WTC11 (cell line): ENCODE data around the gene TMC1. TPM values are rescaled to one million over a fixed set of nuclear protein-coding genes. Genes with fewer than 3 reads are reported as not detected.

ENCODE experiments used
- ATAC-seq: fragments of 200-7000 bp; cut with Tn5 transposase; 2 replicates; pipeline ENCODE4 v1.10.0; 2021; ENCODE audit warnings: mild to moderate bottlenecking, moderate library complexity
- CTCF ChIA-PET: fragments of 300-600 bp; sonication (Branson Sonifier 250); formaldehyde crosslinking; loops from one replicate; lab custom pipeline; 2021; ENCODE audit warnings: antibody characterized with exemption; lab: Charles Lee
- POLR2A ChIA-PET: fragments of 350-600 bp; sonication (Branson Sonifier 250); formaldehyde crosslinking; loops from one replicate; lab custom pipeline; 2021; ENCODE audit warnings: antibody characterized with exemption; lab: Charles Lee
- DNase-seq: peaks from one replicate; pipeline ENCODE4 v3.0.0; 2021; ENCODE audit warnings: low spot score
- H3K27ac Mint-ChIP-seq: 2 replicates; pipeline ENCODE4 v1.8.0; 2021; ENCODE audit warnings: mixed read lengths
- H3K27me3 Mint-ChIP-seq: 2 replicates; pipeline ENCODE4 v1.8.0; 2021; ENCODE audit warnings: low read depth, mild to moderate bottlenecking, moderate library complexity, mixed read lengths
- H3K36me3 Mint-ChIP-seq: 2 replicates; pipeline ENCODE4 v1.8.0; 2021; ENCODE audit warnings: mixed read lengths
- H3K4me1 Mint-ChIP-seq: 2 replicates; pipeline ENCODE4 v1.8.0; 2022; ENCODE audit warnings: mixed read lengths
- H3K4me3 Mint-ChIP-seq: 2 replicates; pipeline ENCODE4 v1.8.0; 2021; ENCODE audit warnings: mild to moderate bottlenecking, moderate library complexity, mixed read lengths
- H3K9me3 Mint-ChIP-seq: 2 replicates; pipeline ENCODE4 v1.8.0; 2021; ENCODE audit warnings: mixed read lengths
- ELF4 ChIP-seq: sonication (generic); formaldehyde crosslinking; IDR thresholded peaks from 2 replicates; pipeline ENCODE4 v1.8.1; 2022; ENCODE audit warnings: low read depth, mild to moderate bottlenecking, moderate library complexity, missing genetic modification reagents
- FOXJ3 ChIP-seq: sonication (generic); formaldehyde crosslinking; IDR thresholded peaks from 2 replicates; pipeline ENCODE4 v1.9.0; 2021; ENCODE audit warnings: missing genetic modification reagents, mild to moderate bottlenecking, borderline replicate concordance
- RELA ChIP-seq: sonication (generic); formaldehyde crosslinking; IDR thresholded peaks from 2 replicates; pipeline ENCODE4 v1.8.1; 2022; ENCODE audit warnings: missing genetic modification reagents, mild to moderate bottlenecking, borderline replicate concordance
- SMAD3 ChIP-seq: sonication (generic); formaldehyde crosslinking; IDR thresholded peaks from 2 replicates; pipeline ENCODE4 v1.8.0; 2022; ENCODE audit warnings: missing genetic modification reagents, mild to moderate bottlenecking, borderline replicate concordance
- SOX15 ChIP-seq: fragments of 250-450 bp; sonication (Bioruptor Pico); IDR thresholded peaks from 2 replicates; pipeline ENCODE4 v1.9.0; 2021; ENCODE audit warnings: mild to moderate bottlenecking
- TEAD1 ChIP-seq: sonication (generic); formaldehyde crosslinking; IDR thresholded peaks from 2 replicates; pipeline ENCODE4 v1.8.0; 2022; ENCODE audit warnings: mild to moderate bottlenecking, missing genetic modification reagents
- ZNF317 ChIP-seq: sonication (generic); formaldehyde crosslinking; IDR thresholded peaks from 2 replicates; pipeline ENCODE4 v1.8.1; 2023; ENCODE audit warnings: low read depth, mild to moderate bottlenecking, moderate library complexity, missing genetic modification reagents, borderline replicate concordance
- total RNA-seq: library from RNA; stranded (reverse); gene quantifications from 3 replicates; pipeline ENCODE4 v1.2.3, GENCODE V29; 2021
- TF ChIP-seq, protein P1 (sequence below): sonication (generic); formaldehyde crosslinking; IDR thresholded peaks from 2 replicates; pipeline ENCODE4 v1.8.1; 2023; ENCODE audit warnings: mild to moderate bottlenecking, missing genetic modification reagents, moderate library complexity
- TF ChIP-seq, protein P2 (sequence below): sonication (generic); formaldehyde crosslinking; IDR thresholded peaks from 2 replicates; pipeline ENCODE4 v1.8.0; 2023; ENCODE audit warnings: mild to moderate bottlenecking, missing genetic modification reagents
- TF ChIP-seq, protein P3 (sequence below): fragments of 250-450 bp; sonication (Bioruptor Pico); IDR thresholded peaks from 2 replicates; pipeline ENCODE4 v1.9.0; 2021; ENCODE audit warnings: mild to moderate bottlenecking
- TF ChIP-seq, protein P4 (sequence below): sonication (generic); formaldehyde crosslinking; IDR thresholded peaks from 2 replicates; pipeline ENCODE4 v1.8.0; 2022; ENCODE audit warnings: mild to moderate bottlenecking, missing genetic modification reagents
- TF ChIP-seq, protein P5 (sequence below): sonication (generic); formaldehyde crosslinking; IDR thresholded peaks from 2 replicates; pipeline ENCODE4 v1.8.0; 2022; ENCODE audit warnings: missing genetic modification reagents
- TF ChIP-seq, protein P6 (sequence below): sonication (generic); formaldehyde crosslinking; conservative IDR thresholded peaks from 2 replicates; pipeline ENCODE4 v1.8.1; 2023; ENCODE audit warnings: mild to moderate bottlenecking, low read depth, missing genetic modification reagents, moderate library complexity
- TF ChIP-seq, protein P7 (sequence below): sonication (generic); formaldehyde crosslinking; IDR thresholded peaks from 2 replicates; pipeline ENCODE4 v1.8.1; 2023; ENCODE audit warnings: mild to moderate bottlenecking, missing genetic modification reagents, borderline replicate concordance

The TMC1 gene
- total RNA-seq, 1 experiment from 2014 or later: 0.31 TPM

DNA sequence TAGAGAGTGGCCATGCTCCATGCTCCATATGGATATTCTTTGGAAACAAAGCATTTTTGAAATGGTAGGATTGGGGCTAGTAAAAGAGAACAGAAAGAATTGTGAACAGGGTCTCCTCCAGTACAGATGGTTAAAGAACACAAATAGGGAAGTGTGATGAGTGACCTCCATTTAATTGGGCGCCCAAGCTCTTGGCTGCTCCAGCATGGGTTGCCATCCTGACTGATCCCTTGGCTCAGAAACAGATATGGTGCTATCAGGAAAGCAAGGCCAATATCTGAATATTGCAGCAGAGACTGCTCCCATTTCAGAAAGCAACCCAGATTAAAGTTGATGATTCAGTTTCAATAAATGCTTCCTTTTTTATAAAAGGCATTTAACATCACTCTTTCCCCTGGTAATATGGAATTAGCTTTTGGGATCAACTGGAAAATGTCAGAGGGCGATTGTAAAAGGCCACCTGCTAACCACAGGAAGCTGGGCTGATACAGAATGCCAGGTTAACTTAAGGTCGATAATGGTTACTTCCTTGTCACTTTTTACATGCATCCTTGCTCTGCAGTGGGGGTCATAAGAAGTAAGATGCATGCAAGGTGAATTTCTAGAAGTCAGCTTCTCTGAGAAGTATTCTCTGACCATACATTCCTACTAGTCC lies 52.9 kb downstream of the TMC1 start (continued):
- TF ChIP-seq, protein P1, sequence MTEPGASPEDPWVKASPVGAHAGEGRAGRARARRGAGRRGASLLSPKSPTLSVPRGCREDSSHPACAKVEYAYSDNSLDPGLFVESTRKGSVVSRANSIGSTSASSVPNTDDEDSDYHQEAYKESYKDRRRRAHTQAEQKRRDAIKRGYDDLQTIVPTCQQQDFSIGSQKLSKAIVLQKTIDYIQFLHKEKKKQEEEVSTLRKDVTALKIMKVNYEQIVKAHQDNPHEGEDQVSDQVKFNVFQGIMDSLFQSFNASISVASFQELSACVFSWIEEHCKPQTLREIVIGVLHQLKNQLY (CRISPR knock-in tag): no peak

DNA sequence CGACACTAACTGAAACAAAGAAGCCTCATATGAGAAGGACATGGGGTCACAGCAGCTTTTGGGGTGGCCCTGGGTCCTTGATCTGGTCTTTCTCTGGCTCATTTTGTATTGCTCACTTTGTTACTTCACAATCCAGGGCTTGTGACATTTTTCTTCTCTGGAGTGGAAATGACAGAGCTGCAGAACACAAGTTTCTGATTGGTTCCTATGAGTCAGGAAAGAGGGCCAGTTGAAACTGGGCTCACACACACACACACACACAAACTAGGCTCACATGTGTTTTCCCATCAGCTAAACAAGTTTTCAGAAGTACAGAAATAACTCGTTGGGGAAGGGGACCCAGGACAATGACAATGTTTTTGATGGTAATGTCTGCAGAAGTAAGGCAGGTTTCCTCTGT lies 54.3 kb downstream of the TMC1 start:
- CTCF ChIA-PET: interaction anchor here (1.8 kb wide), 1 partner anchor 294 kb away, joined by 4 read pairs; no protein-coding TSS in a partner anchor
- Mint-ChIP-seq H3K27ac (no peak overlapping the region), H3K4me3 (no peak overlapping the region), H3K36me3 (no peaks in the 10 kb centered on the region), H3K27me3 (no peaks in the 10 kb centered on the region), H3K4me1 (peaks cover 9% of the 10 kb centered on the region), H3K9me3 (no peaks in the 10 kb centered on the region)
- DNase-seq (no peak), ATAC-seq (no peak)
- POLR2A ChIA-PET: no interaction called here
- TF ChIP-seq, protein P2, sequence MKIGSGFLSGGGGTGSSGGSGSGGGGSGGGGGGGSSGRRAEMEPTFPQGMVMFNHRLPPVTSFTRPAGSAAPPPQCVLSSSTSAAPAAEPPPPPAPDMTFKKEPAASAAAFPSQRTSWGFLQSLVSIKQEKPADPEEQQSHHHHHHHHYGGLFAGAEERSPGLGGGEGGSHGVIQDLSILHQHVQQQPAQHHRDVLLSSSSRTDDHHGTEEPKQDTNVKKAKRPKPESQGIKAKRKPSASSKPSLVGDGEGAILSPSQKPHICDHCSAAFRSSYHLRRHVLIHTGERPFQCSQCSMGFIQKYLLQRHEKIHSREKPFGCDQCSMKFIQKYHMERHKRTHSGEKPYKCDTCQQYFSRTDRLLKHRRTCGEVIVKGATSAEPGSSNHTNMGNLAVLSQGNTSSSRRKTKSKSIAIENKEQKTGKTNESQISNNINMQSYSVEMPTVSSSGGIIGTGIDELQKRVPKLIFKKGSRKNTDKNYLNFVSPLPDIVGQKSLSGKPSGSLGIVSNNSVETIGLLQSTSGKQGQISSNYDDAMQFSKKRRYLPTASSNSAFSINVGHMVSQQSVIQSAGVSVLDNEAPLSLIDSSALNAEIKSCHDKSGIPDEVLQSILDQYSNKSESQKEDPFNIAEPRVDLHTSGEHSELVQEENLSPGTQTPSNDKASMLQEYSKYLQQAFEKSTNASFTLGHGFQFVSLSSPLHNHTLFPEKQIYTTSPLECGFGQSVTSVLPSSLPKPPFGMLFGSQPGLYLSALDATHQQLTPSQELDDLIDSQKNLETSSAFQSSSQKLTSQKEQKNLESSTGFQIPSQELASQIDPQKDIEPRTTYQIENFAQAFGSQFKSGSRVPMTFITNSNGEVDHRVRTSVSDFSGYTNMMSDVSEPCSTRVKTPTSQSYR (CRISPR knock-in tag): no peak
- TF ChIP-seq SMAD3 (CRISPR knock-in tag) (no peak), SOX15 (CRISPR knock-in tag) (no peak), ZNF317 (CRISPR knock-in tag) (no peak), TEAD1 (no peak), RELA (CRISPR knock-in tag) (no peak), FOXJ3 (CRISPR knock-in tag) (no peak), ELF4 (no peak)
- TF ChIP-seq, protein P3, sequence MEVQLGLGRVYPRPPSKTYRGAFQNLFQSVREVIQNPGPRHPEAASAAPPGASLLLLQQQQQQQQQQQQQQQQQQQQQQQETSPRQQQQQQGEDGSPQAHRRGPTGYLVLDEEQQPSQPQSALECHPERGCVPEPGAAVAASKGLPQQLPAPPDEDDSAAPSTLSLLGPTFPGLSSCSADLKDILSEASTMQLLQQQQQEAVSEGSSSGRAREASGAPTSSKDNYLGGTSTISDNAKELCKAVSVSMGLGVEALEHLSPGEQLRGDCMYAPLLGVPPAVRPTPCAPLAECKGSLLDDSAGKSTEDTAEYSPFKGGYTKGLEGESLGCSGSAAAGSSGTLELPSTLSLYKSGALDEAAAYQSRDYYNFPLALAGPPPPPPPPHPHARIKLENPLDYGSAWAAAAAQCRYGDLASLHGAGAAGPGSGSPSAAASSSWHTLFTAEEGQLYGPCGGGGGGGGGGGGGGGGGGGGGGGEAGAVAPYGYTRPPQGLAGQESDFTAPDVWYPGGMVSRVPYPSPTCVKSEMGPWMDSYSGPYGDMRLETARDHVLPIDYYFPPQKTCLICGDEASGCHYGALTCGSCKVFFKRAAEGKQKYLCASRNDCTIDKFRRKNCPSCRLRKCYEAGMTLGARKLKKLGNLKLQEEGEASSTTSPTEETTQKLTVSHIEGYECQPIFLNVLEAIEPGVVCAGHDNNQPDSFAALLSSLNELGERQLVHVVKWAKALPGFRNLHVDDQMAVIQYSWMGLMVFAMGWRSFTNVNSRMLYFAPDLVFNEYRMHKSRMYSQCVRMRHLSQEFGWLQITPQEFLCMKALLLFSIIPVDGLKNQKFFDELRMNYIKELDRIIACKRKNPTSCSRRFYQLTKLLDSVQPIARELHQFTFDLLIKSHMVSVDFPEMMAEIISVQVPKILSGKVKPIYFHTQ (CRISPR knock-in tag): no peak
- TF ChIP-seq, protein P4, sequence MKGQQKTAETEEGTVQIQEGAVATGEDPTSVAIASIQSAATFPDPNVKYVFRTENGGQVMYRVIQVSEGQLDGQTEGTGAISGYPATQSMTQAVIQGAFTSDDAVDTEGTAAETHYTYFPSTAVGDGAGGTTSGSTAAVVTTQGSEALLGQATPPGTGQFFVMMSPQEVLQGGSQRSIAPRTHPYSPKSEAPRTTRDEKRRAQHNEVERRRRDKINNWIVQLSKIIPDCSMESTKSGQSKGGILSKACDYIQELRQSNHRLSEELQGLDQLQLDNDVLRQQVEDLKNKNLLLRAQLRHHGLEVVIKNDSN (CRISPR knock-in tag): no peak
- TF ChIP-seq, protein P5, sequence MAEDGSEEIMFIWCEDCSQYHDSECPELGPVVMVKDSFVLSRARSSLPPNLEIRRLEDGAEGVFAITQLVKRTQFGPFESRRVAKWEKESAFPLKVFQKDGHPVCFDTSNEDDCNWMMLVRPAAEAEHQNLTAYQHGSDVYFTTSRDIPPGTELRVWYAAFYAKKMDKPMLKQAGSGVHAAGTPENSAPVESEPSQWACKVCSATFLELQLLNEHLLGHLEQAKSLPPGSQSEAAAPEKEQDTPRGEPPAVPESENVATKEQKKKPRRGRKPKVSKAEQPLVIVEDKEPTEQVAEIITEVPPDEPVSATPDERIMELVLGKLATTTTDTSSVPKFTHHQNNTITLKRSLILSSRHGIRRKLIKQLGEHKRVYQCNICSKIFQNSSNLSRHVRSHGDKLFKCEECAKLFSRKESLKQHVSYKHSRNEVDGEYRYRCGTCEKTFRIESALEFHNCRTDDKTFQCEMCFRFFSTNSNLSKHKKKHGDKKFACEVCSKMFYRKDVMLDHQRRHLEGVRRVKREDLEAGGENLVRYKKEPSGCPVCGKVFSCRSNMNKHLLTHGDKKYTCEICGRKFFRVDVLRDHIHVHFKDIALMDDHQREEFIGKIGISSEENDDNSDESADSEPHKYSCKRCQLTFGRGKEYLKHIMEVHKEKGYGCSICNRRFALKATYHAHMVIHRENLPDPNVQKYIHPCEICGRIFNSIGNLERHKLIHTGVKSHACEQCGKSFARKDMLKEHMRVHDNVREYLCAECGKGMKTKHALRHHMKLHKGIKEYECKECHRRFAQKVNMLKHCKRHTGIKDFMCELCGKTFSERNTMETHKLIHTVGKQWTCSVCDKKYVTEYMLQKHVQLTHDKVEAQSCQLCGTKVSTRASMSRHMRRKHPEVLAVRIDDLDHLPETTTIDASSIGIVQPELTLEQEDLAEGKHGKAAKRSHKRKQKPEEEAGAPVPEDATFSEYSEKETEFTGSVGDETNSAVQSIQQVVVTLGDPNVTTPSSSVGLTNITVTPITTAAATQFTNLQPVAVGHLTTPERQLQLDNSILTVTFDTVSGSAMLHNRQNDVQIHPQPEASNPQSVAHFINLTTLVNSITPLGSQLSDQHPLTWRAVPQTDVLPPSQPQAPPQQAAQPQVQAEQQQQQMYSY (CRISPR knock-in tag): no peak
- TF ChIP-seq, protein P6, sequence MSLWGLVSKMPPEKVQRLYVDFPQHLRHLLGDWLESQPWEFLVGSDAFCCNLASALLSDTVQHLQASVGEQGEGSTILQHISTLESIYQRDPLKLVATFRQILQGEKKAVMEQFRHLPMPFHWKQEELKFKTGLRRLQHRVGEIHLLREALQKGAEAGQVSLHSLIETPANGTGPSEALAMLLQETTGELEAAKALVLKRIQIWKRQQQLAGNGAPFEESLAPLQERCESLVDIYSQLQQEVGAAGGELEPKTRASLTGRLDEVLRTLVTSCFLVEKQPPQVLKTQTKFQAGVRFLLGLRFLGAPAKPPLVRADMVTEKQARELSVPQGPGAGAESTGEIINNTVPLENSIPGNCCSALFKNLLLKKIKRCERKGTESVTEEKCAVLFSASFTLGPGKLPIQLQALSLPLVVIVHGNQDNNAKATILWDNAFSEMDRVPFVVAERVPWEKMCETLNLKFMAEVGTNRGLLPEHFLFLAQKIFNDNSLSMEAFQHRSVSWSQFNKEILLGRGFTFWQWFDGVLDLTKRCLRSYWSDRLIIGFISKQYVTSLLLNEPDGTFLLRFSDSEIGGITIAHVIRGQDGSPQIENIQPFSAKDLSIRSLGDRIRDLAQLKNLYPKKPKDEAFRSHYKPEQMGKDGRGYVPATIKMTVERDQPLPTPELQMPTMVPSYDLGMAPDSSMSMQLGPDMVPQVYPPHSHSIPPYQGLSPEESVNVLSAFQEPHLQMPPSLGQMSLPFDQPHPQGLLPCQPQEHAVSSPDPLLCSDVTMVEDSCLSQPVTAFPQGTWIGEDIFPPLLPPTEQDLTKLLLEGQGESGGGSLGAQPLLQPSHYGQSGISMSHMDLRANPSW (CRISPR knock-in tag): no peak
- TF ChIP-seq, protein P7, sequence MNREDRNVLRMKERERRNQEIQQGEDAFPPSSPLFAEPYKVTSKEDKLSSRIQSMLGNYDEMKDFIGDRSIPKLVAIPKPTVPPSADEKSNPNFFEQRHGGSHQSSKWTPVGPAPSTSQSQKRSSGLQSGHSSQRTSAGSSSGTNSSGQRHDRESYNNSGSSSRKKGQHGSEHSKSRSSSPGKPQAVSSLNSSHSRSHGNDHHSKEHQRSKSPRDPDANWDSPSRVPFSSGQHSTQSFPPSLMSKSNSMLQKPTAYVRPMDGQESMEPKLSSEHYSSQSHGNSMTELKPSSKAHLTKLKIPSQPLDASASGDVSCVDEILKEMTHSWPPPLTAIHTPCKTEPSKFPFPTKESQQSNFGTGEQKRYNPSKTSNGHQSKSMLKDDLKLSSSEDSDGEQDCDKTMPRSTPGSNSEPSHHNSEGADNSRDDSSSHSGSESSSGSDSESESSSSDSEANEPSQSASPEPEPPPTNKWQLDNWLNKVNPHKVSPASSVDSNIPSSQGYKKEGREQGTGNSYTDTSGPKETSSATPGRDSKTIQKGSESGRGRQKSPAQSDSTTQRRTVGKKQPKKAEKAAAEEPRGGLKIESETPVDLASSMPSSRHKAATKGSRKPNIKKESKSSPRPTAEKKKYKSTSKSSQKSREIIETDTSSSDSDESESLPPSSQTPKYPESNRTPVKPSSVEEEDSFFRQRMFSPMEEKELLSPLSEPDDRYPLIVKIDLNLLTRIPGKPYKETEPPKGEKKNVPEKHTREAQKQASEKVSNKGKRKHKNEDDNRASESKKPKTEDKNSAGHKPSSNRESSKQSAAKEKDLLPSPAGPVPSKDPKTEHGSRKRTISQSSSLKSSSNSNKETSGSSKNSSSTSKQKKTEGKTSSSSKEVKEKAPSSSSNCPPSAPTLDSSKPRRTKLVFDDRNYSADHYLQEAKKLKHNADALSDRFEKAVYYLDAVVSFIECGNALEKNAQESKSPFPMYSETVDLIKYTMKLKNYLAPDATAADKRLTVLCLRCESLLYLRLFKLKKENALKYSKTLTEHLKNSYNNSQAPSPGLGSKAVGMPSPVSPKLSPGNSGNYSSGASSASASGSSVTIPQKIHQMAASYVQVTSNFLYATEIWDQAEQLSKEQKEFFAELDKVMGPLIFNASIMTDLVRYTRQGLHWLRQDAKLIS (CRISPR knock-in tag): no peak
